AG09319 (cell line): ENCODE measurements around the gene C12orf60.

Source experiments
- DNase-seq: peaks from one replicate; pipeline ENCODE4 v3.0.0-alpha.2; 2010; ENCODE audit warnings: low read depth; ENCODE audit errors: extremely low read depth
- TF ChIP-seq, protein P1 (sequence below): IDR thresholded peaks from 2 replicates; pipeline ENCODE4 v1.5.1; 2011; ENCODE audit warnings: low read depth, mild to moderate bottlenecking, inconsistent platforms, low read length, moderate library complexity

The C12orf60 gene

DNA sequence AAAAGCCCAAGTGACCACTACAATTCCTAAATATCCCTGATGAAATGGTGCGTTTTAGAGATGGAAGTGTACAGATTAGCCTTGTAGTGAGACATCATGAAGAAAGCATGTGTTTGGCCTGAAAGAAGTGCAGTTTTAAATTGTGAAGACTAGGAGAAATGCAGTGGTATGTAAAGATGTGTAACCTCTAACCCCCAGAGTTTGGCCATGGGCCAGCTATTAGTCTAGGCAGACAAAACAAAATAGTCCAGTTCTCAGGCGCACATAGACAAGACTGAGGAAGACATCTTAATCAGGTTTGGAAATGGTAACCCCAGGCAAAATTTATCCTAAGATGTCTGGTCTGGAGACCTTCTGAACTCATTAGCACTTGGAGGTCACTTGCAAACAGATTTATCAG, 23.6 kb upstream of the C12orf60 start:
- DNase-seq: no peak
- TF ChIP-seq, protein P1, sequence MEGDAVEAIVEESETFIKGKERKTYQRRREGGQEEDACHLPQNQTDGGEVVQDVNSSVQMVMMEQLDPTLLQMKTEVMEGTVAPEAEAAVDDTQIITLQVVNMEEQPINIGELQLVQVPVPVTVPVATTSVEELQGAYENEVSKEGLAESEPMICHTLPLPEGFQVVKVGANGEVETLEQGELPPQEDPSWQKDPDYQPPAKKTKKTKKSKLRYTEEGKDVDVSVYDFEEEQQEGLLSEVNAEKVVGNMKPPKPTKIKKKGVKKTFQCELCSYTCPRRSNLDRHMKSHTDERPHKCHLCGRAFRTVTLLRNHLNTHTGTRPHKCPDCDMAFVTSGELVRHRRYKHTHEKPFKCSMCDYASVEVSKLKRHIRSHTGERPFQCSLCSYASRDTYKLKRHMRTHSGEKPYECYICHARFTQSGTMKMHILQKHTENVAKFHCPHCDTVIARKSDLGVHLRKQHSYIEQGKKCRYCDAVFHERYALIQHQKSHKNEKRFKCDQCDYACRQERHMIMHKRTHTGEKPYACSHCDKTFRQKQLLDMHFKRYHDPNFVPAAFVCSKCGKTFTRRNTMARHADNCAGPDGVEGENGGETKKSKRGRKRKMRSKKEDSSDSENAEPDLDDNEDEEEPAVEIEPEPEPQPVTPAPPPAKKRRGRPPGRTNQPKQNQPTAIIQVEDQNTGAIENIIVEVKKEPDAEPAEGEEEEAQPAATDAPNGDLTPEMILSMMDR: no peak

DNA sequence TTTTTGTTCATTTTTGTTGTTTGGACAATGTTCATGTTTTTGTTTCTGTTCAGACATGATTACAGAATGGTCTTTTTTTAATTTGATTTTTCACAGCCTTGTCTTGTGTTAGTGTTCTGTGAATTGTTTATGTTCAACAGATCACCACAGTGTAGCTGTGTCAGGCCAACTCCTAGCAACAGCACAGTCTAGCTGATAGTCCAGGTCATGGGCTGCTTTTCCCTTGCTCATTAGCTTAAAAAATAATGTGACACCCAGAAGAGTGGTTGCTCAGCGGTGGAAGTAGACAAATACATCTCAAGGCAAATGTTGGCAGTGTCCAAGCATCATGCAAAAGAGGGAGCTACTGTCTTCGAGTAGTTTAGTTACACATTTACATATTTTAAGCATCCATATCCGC, 22.6 kb upstream of the C12orf60 start:
- DNase-seq: no peak
- TF ChIP-seq, protein P1: no peak

DNA sequence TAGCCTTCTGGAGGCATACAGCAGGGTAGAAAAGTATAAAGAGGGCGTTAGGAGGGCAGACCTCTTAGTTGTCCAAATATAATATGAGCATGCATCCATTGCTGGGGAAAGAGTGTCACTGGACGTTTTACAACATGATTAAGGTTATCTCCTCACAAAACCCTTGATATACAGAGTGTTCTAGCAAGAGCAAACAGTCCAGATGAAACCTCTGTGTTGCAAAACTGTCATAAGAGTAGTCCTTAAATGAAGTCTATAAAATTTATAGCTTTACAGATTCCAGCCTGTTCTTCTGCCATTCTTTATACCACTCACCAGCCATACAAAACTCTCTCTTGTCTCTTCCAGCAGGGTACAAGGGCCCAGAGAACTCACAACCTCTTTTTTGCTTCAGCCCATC, 21.9 kb upstream of the C12orf60 start:
- DNase-seq: no peak

DNA sequence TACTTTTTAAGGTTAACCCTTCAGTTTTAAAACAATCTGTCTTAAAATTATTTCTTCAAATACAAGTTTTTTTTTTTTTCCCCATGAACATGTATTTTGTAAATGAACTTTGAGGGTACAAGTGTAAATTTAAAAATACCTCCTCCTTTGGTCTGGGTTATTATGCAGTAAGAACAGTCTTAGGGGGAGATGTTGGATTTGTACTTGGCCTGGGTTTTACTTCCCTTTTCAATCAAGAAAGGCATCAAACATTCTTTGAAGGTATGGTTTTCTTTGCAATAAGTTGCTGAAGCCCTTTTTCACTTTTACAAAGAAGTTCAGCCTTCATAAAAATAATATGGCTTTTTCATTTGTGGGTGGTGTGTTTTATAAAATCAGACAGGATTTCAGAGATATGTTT, 20.7 kb upstream of the C12orf60 start:
- DNase-seq: no peak
- TF ChIP-seq, protein P1: no peak

More for the DNA sequence above, 21.9 kb upstream of the C12orf60 start:
- TF ChIP-seq, protein P1: no peak

DNA sequence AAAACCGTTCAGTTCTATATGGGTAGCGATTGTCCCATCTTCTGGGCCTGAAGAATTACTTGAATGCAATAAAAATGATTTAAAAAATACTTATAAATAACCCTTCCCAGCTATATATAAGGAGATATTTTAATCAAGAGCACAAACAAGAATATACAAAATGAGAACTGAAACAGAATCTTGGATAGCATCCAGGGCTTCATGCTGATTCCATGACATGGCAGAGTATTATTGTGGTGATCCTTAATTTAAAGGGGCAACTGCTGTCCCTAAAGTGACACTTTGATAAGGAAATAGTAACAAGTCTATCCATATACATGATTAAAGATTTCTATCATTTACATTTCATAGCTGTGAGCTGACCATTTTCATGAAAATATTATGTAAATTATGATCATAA, 19.0 kb upstream of the C12orf60 start:
- DNase-seq: no peak

DNA sequence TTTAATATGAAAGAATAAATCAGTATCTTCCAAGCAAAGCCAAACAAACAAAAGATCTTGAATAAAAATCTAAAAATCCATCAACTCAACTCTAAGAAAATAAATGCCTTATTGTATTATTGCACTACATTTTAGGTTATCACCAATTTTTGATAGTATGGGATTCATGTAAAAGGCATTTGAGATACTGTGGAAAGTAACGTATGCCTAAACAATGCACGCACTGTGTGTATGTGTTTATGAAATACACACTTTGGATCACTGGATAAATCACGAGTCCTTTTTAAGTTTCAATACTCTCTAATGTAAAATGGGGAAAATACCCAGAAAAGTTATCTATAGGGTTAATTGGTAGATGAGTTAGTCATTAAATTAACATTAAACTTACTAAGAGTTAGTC, 17.9 kb upstream of the C12orf60 start:
- TF ChIP-seq, protein P1: no peak
- DNase-seq: no peak

More for the DNA sequence above, 19.0 kb upstream of the C12orf60 start:
- TF ChIP-seq, protein P1: no peak

DNA sequence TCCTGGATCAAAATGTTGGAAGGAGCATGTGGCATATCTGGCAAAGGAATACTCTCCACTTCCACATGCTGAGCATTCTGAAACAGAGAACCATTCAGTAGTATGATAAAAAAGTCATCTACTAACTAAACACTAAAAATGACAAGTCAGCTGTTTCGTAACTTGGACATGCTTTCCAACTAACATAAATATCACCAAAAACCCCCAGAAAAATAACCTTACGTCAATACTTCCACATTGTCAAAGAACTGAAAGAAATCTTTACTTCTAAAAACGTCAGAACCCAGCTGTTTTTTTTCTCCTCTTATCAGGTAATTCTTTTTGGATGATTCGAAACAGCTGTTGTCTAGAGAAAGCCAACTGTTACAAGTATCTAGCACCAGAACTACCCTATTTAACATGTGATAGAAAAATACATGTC, 8.4 kb upstream of the C12orf60 start:
- no peak for DNase-seq
- TF ChIP-seq, protein P1: no peak
